ENCODE data around the gene EIF3I. TPM values are rescaled to one million over a fixed set of nuclear protein-coding genes. Genes with fewer than 3 reads are reported as not detected.
A peak's percentile ranks its signal among the peaks of the same experiment; 100 is the strongest.

Gene EIF3I
- polyA plus RNA-seq, 3 donors, result 123 to 219 (median 202) TPM

GRCh38 chr1:32220746-32221580 lies 1.2 kb upstream of the EIF3I start:
- WGBS, 3 donors, result 86 to 96% (median 91%) methylated on average over 4 of the region's 4 CpGs
- no peak overlapping the region for H3K27ac ChIP-seq (ENCODE audit: low read depth, low read length)

GRCh38 chr1:32221581-32221979 lies 627 bp upstream of the EIF3I start:
- peak overlapping the region; percentile 45 for H3K27ac ChIP-seq (ENCODE audit: low read depth, low read length)
- WGBS, 3 donors, result 7 to 12% (median 8%) methylated on average over 13 of the region's 13 CpGs

- peak overlapping the region; percentile 51 for H3K27ac ChIP-seq (ENCODE audit: low read depth, low read length)
- 54 to 72% (median 59%) methylated on average over 3 of the region's 3 CpGs for WGBS, 3 donors
Observed at GRCh38 chr1:32223683-32224082, 1.5 kb downstream of the EIF3I start.

GRCh38 chr1:32224285-32224684 lies 2.1 kb downstream of the EIF3I start:
- 81 to 89% (median 83%) methylated on average over 4 of the region's 4 CpGs for WGBS, 3 donors

GRCh38 chr1:32228771-32229170 lies 6.6 kb downstream of the EIF3I start:
- WGBS, 3 donors, result 72 to 85% (median 81%) methylated on average over 3 of the region's 3 CpGs

More at GRCh38 chr1:32224285-32224684, 2.1 kb downstream of the EIF3I start:
- no peak overlapping the region for H3K27ac ChIP-seq (ENCODE audit: low read depth, low read length)

GRCh38 chr1:32231843-32232432 lies 9.7 kb downstream of the EIF3I start:
- WGBS, 3 donors, result 83% methylated on average over 5 of the region's 5 CpGs
- no peak overlapping the region for H3K27ac ChIP-seq (ENCODE audit: low read depth, low read length)

More at GRCh38 chr1:32228771-32229170, 6.6 kb downstream of the EIF3I start:
- H3K27ac ChIP-seq (ENCODE audit: low read depth, low read length), result no peak overlapping the region

- 84 to 89% (median 85%) methylated on average over 8 of the region's 8 CpGs for WGBS, 3 donors
Observed at GRCh38 chr1:32232558-32233304, 10.5 kb downstream of the EIF3I start.

GRCh38 chr1:32234792-32235191 lies 12.6 kb downstream of the EIF3I start:
- WGBS, 3 donors, result 86% methylated on average over 7 of the region's 7 CpGs
- no peak overlapping the region for H3K27ac ChIP-seq (ENCODE audit: low read depth, low read length)

More at GRCh38 chr1:32232558-32233304, 10.5 kb downstream of the EIF3I start:
- H3K27ac ChIP-seq (ENCODE audit: low read depth, low read length), result no peak overlapping the region

GRCh38 chr1:32239337-32239736 lies 17.1 kb downstream of the EIF3I start:
- no peak overlapping the region for H3K27ac ChIP-seq (ENCODE audit: low read depth, low read length)
- WGBS, 3 donors, result 16 to 77% (median 68%) methylated on average over 4 of the region's 4 CpGs

GRCh38 chr1:32239790-32240139 lies 17.6 kb downstream of the EIF3I start:
- 33 to 86% (median 72%) methylated on average over 19 to 20 of the region's 20 CpGs for WGBS, 3 donors
- no peak overlapping the region for H3K27ac ChIP-seq (ENCODE audit: low read depth, low read length)

- no peak overlapping the region for H3K27ac ChIP-seq (ENCODE audit: low read depth, low read length)
- 1 to 6% (median 6%) methylated on average over 62 of the region's 62 CpGs for WGBS, 3 donors
Observed at GRCh38 chr1:32240140-32240951, 18.1 kb downstream of the EIF3I start.

- 0 to 1% (median 0%) methylated on average over 54 to 55 of the region's 55 CpGs for WGBS, 3 donors
- H3K27ac ChIP-seq (ENCODE audit: low read depth, low read length), result no peak overlapping the region
Observed at GRCh38 chr1:32241001-32241763, 19.0 kb downstream of the EIF3I start.

- no peak overlapping the region for H3K27ac ChIP-seq (ENCODE audit: low read depth, low read length)
- WGBS, 3 donors, result 24 to 44% (median 28%) methylated on average over 7 of the region's 7 CpGs
Observed at GRCh38 chr1:32242341-32242851, 20.2 kb downstream of the EIF3I start.

- H3K27ac ChIP-seq (ENCODE audit: low read depth, low read length), result peak within 1 kb of the TSS; percentile 48
- WGBS, 3 donors, result 38 to 78% (median 40%) methylated on average over 3 of the region's 3 CpGs
Observed at GRCh38 chr1:32246888-32247273, 24.7 kb downstream of the EIF3I start, which contains the start of gene FAM167B. Gene FAM167B, plus strand, starts transcription at chr1:32247222. Its CDS starts 200 bp downstream, at chr1:32247422.

- 70 to 74% (median 74%) methylated on average over 12 of the region's 12 CpGs for WGBS, 3 donors
- H3K27ac ChIP-seq (ENCODE audit: low read depth, low read length), result peak overlapping the region; percentile 48
Observed at GRCh38 chr1:32247452-32247851, 25.2 kb downstream of the EIF3I start.

GRCh38 chr1:32247983-32248889 lies 26.0 kb downstream of the EIF3I start:
- H3K27ac ChIP-seq (ENCODE audit: low read depth, low read length), result no peak overlapping the region
- WGBS, 3 donors, result 9 to 12% (median 10%) methylated on average over 31 of the region's 31 CpGs
